COLO829 (cell line): ENCODE data around the gene CSTF3.
"Not testable (repeated sequence)": the region's sequence is repeated elsewhere in the genome, so short reads cannot be mapped to it uniquely, and the experiment has no call there.

Experiments used
- DNase-seq: peaks from one replicate; pipeline ENCODE4 v3.0.0; 2012; ENCODE audit warnings: low spot score

The CSTF3 gene

GRCh38 chr11:33161120-33162005, at the start of gene CSTF3:
TSS of gene CSTF3 (minus strand) at chr11:33161480. CDS start at chr11:33161325, 155 bp downstream.
- DNase-seq = peak; percentile 98

- no peak for DNase-seq
Measured at GRCh38 chr11:33208150-33208549, 46.9 kb upstream of the CSTF3 start.

- DNase-seq = no peak
Measured at GRCh38 chr11:33207408-33207985, 46.2 kb upstream of the CSTF3 start.

GRCh38 chr11:33197915-33198727, 36.8 kb upstream of the CSTF3 start:
- DNase-seq = no peak

DNA sequence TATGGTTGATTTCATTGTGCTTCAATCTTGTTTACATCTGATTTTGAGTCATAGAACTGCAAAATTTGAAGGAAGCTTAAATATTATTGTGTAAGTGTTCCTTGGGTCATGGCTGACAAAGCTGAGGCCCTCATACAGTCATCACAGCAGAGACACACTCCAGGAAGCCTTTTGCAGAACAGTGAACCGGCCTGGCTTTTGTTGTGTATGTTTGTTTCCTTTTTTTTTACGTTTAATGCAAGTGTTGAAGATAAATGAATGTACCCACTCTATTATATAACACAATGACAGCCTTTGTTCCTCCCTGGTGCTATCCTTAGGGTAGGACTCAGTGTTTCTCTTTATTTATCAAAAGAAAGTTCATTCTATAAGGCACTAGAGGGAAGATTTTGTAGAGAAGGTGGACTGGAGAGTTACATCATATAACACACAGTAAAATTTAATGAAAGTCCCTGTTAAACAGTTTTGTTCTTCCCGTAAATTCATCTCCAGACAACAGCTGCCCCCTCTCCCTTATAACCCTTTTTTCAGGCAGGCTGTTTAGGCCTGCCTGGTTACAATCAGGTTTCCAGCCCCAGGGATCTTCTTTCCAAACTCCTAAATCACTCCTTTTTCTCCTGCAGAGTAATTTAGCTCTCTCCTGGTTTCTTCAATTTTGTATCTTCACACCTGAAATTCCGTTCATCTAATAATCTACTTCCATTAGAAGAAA, 34.3 kb upstream of the CSTF3 start:
- peak; percentile 78 for DNase-seq

GRCh38 chr11:33194455-33194854, 33.2 kb upstream of the CSTF3 start:
- DNase-seq = no peak

GRCh38 chr11:33191467-33191866, 30.2 kb upstream of the CSTF3 start:
- DNase-seq = no peak

- DNase-seq = no peak
Measured at GRCh38 chr11:33187998-33188722, 26.9 kb upstream of the CSTF3 start.

GRCh38 chr11:33185756-33186155, 24.5 kb upstream of the CSTF3 start:
- no peak for DNase-seq

- DNase-seq = no peak
Measured at GRCh38 chr11:33182246-33182878, 21.1 kb upstream of the CSTF3 start.

DNA sequence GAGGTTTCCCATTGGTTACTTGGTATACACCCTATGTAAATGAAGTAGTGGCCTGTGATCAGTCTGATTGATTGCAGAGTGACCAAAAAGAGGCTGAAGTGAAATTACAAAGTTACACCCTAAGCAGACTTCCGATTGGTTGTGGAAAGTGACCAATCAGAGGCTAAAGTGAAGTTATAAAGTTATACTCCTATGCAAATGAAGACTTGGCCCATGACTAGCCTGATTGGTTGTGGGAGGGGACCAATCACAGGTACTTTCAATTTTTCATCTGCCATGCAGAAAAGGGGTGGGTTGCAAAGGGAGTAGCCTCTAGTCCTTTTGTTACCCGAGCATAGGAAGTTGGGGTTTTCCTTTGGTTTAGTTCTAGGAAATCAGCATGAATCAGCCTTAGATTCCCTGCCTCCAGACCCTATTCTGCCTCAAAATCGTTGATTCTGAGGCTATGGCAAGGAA, 18.1 kb upstream of the CSTF3 start:
- DNase-seq = no peak

- no peak for DNase-seq
Measured at GRCh38 chr11:33178443-33179180, 17.3 kb upstream of the CSTF3 start.

DNA sequence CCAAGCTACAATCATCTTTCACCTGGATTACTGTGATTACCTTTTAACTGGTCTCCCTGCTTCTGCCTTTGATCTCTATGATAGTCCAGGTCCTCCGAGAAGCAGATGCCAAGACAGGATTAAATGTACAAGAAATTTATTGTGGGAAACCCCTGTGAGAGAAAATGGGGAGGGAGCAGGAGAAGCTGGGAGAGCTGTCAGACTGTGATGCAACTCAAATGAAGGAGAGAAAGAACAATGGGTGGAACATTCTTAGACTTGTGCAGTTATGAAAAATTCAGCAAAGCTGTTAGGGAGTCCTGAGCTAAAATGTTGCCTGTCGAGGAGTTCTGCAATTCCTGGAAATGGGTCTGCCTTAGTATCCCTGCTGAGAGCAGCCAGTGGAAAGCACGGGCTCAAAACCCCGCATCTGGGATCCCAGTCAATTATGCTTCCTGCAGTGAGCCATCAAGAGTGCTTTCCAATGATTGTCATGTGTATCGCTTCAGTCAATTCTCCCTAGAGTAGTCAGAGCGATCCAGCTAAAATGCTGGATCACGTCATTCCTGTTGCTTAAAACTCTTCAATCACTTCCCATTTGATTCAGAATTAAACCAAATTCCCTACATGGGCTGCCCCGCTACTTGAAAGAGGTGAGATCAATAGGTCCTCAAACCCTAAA, 16.5 kb upstream of the CSTF3 start:
- no peak for DNase-seq

- not testable (repeated sequence) for DNase-seq
Measured at GRCh38 chr11:33176760-33177159, 15.5 kb upstream of the CSTF3 start.

GRCh38 chr11:33172996-33173395, 11.7 kb upstream of the CSTF3 start:
- DNase-seq = no peak

DNA sequence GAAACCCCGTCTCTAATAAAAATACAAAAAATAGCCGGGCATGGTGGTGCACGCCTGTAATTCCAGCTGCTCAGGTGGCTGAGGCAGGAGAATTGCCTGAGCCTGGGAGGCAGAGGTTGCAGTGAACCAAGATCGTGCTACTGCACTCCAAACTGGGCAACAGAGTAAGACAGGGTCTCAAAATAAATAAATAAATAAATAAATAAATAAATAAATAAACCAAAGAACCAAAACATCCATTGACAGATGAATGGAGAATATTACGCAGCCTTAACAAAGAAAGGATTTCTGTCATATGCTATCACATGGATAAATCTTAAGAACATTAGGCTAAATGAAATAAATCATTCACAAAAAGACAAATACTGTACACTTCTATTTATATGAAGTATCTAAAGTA, 11.1 kb upstream of the CSTF3 start:
- DNase-seq = no peak

GRCh38 chr11:33171251-33171650, 10.0 kb upstream of the CSTF3 start:
- DNase-seq = no peak

GRCh38 chr11:33168709-33169200, 7.5 kb upstream of the CSTF3 start:
- peak; percentile 73 for DNase-seq

- no peak for DNase-seq
Measured at GRCh38 chr11:33162831-33163230, 1.6 kb upstream of the CSTF3 start.
